ENCODE data around the gene RGL1. TPM values are rescaled to one million over a fixed set of nuclear protein-coding genes. Genes with fewer than 3 reads are reported as not detected.

RGL1 gene
- total RNA-seq, 1 donor from 2014 or later, result 0.26 TPM

- TF ChIP-seq CTCF (IDR thresholded peaks at IDR 0.05; ENCODE audit: insufficient read depth, low read length, severe bottlenecking), result no peak
- H3K36me3 ChIP-seq (ENCODE audit: control insufficient read depth, insufficient read depth, low read length), result no peaks in the 10 kb centered on the region
- no peak for DNase-seq (ENCODE audit: low read depth)
- no peak for FAIRE-seq
- H3K27me3 ChIP-seq (ENCODE audit: control insufficient read depth, insufficient read depth, low read length), result no peaks in the 10 kb centered on the region
- H3K4me3 ChIP-seq (ENCODE audit: low read depth, low read length), result no peak overlapping the region
Measured at GRCh38 chr1:183844806-183845205, 39.9 kb downstream of the RGL1 start.

DNA sequence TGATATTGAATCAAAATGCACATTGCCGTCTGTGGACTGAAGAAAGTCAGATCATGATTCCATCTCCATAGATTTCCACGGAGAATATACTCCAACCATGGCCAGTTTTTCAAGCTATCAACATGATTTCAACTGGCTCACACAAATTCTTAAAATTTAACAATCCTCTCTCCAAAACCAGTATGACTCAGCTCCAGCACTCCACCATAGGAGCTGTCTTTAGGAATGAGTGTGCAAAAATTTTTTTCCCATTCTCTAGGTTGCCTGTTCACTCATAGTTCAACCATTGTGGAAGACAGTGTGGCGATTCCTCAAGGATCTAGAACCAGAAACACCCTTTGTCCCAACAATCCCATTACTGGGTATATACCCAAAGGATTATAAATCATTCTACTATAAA, 40.8 kb downstream of the RGL1 start:
- FAIRE-seq (no peak), DNase-seq (ENCODE audit: low read depth) (no peak)
- TF ChIP-seq CTCF (IDR thresholded peaks at IDR 0.05; ENCODE audit: insufficient read depth, low read length, severe bottlenecking), result no peak
- Histone ChIP-seq H3K27me3 (ENCODE audit: control insufficient read depth, insufficient read depth, low read length) (no peaks in the 10 kb centered on the region), H3K4me3 (ENCODE audit: low read depth, low read length) (no peak overlapping the region), H3K36me3 (ENCODE audit: control insufficient read depth, insufficient read depth, low read length) (no peaks in the 10 kb centered on the region)

DNA sequence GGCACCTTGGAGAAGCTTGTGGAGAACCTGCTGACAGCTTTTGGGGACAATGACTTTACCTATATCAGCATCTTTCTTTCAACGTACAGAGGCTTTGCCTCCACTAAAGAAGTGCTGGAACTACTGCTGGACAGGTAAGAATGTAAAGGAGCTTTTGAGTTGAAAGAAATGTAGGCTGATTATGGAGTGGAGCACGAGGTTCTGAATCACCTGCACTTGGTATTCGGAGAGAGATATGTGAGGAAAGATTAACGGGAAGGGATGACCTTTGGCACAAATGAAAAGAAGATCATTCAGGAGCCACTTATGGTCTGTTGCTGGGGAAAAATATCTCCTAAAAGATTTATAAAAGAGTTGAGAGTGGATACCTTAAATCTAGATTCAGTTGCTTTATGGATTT, 42.7 kb downstream of the RGL1 start:
- FAIRE-seq, result no peak
- Histone ChIP-seq H3K4me3 (ENCODE audit: low read depth, low read length) (no peak overlapping the region), H3K27me3 (ENCODE audit: control insufficient read depth, insufficient read depth, low read length) (no peaks in the 10 kb centered on the region), H3K36me3 (ENCODE audit: control insufficient read depth, insufficient read depth, low read length) (no peaks in the 10 kb centered on the region)
- no peak for TF ChIP-seq CTCF (IDR thresholded peaks at IDR 0.05; ENCODE audit: insufficient read depth, low read length, severe bottlenecking)
- no peak for DNase-seq (ENCODE audit: low read depth)

DNA sequence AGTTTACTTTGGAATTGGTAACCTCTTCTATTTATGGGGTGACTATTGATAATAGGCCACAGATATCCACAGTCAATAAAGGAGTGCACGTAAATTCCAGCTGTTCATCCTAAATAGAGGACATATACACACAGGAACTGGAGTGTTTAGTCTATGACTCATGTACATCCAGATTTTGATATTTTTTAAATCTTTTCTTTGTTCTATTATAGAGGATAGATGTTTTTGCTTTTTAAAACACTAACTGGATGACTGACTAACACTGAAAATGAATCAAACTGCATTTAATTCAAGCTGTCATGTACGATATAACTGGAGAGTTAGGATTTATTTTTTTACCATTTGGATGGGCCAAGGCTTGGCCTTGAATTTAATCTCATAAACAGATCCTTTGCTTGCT, 45.9 kb downstream of the RGL1 start:
- DNase-seq (ENCODE audit: low read depth) (no peak), FAIRE-seq (no peak)
- Histone ChIP-seq H3K27me3 (ENCODE audit: control insufficient read depth, insufficient read depth, low read length) (no peaks in the 10 kb centered on the region), H3K36me3 (ENCODE audit: control insufficient read depth, insufficient read depth, low read length) (no peaks in the 10 kb centered on the region), H3K4me3 (ENCODE audit: low read depth, low read length) (no peak overlapping the region)
- TF ChIP-seq CTCF (IDR thresholded peaks at IDR 0.05; ENCODE audit: insufficient read depth, low read length, severe bottlenecking), result no peak

DNA sequence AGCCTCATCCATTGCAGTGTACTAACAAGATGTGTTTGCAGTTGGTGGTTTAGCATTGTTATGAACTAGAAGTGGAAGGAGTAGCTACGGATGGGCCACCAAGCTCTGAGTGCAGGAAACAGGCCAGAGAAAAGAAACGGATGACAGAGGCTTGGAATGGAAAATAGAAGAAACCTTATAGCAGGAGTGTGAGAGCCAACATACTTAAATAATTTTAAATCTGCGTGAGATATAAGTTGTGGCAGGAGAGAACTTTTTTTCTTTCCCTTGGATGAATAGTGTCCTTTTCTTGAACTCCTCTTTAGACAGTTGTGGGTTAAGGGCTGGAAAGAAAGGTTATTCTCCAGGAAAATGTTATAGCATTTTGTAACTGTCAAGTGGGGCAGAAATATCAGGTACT, 54.2 kb downstream of the RGL1 start:
- no peak for DNase-seq (ENCODE audit: low read depth)
- FAIRE-seq, result no peak
- no peaks in the 10 kb centered on the region for H3K27me3 ChIP-seq (ENCODE audit: control insufficient read depth, insufficient read depth, low read length)
- H3K36me3 ChIP-seq (ENCODE audit: control insufficient read depth, insufficient read depth, low read length), result no peaks in the 10 kb centered on the region
- TF ChIP-seq CTCF (IDR thresholded peaks at IDR 0.05; ENCODE audit: insufficient read depth, low read length, severe bottlenecking), result no peak
- H3K4me3 ChIP-seq (ENCODE audit: low read depth, low read length), result no peak overlapping the region

GRCh38 chr1:183859831-183860230, 54.9 kb downstream of the RGL1 start:
- Histone ChIP-seq H3K36me3 (ENCODE audit: control insufficient read depth, insufficient read depth, low read length) (no peaks in the 10 kb centered on the region), H3K27me3 (ENCODE audit: control insufficient read depth, insufficient read depth, low read length) (no peaks in the 10 kb centered on the region), H3K4me3 (ENCODE audit: low read depth, low read length) (no peak overlapping the region)
- FAIRE-seq, result no peak
- TF ChIP-seq CTCF (IDR thresholded peaks at IDR 0.05; ENCODE audit: insufficient read depth, low read length, severe bottlenecking), result no peak
- no peak for DNase-seq (ENCODE audit: low read depth)

Measured in bronchial epithelial cell (primary cell).